H9 (cell line): ENCODE results near the gene MEP1B. TPM values are rescaled to one million over a fixed set of nuclear protein-coding genes. Genes with fewer than 3 reads are reported as not detected.

ENCODE experiments used
- DNase-seq: peaks from one replicate; pipeline ENCODE4 v3.0.0-alpha.2; 2017
- H2AFZ ChIP-seq: one replicate; pipeline ENCODE4 v1.6.1; 2013; ENCODE audit warnings: mild to moderate bottlenecking, low read length, control low read depth, moderate library complexity
- H2AK5ac ChIP-seq: 2 replicates; pipeline ENCODE4 v1.6.1; 2013; ENCODE audit warnings: low read length, control low read depth, mixed read lengths; ENCODE audit not compliant: insufficient read length
- H2BK120ac ChIP-seq: one replicate; pipeline ENCODE4 v1.6.1; 2013; ENCODE audit warnings: low read depth, mild to moderate bottlenecking, low read length, control low read depth, inconsistent platforms; ENCODE audit not compliant: poor library complexity, severe bottlenecking
- H2BK12ac ChIP-seq: 2 replicates; pipeline ENCODE4 v1.6.1; 2013; ENCODE audit warnings: low read length, control low read depth, mixed read lengths, low read depth; ENCODE audit not compliant: insufficient read length
- H2BK15ac ChIP-seq: 2 replicates; pipeline ENCODE4 v1.6.1; 2013; ENCODE audit warnings: low read depth, low read length, control low read depth
- H2BK20ac ChIP-seq: one replicate; pipeline ENCODE4 v1.6.1; 2013; ENCODE audit warnings: low read depth, mild to moderate bottlenecking, low read length, control low read depth, inconsistent platforms; ENCODE audit not compliant: poor library complexity, severe bottlenecking
- H2BK5ac ChIP-seq: 2 replicates; pipeline ENCODE4 v1.6.1; 2013; ENCODE audit warnings: low read length, control low read depth, mixed read lengths; ENCODE audit not compliant: insufficient read length
- H3K14ac ChIP-seq: 2 replicates; pipeline ENCODE4 v1.6.1; 2013; ENCODE audit warnings: low read length, control low read depth; ENCODE audit not compliant: insufficient read depth
- H3K18ac ChIP-seq: 2 replicates; pipeline ENCODE4 v1.6.1; 2013; ENCODE audit warnings: low read depth, mild to moderate bottlenecking, mixed read lengths, low read length, control low read depth; ENCODE audit not compliant: insufficient read length
- H3K23ac ChIP-seq: 2 replicates; pipeline ENCODE4 v1.6.1; 2013; ENCODE audit warnings: low read length, control low read depth, mixed read lengths, low read depth; ENCODE audit not compliant: insufficient read length
- H3K23me2 ChIP-seq: 2 replicates; pipeline ENCODE4 v1.6.1; 2013; ENCODE audit warnings: low read depth, mild to moderate bottlenecking, mixed read lengths, low read length, control low read depth; ENCODE audit not compliant: insufficient read length, poor library complexity, severe bottlenecking
- H3K27ac ChIP-seq: 2 replicates; pipeline ENCODE4 v1.5.1; 2013; ENCODE audit warnings: low read length, control low read depth, mixed read lengths, low read depth; ENCODE audit not compliant: insufficient read length
- H3K27me3 ChIP-seq: 2 replicates; pipeline ENCODE4 v1.6.1; 2013; ENCODE audit warnings: low read length, control low read depth, inconsistent platforms; ENCODE audit not compliant: insufficient read depth
- H3K4ac ChIP-seq: 2 replicates; pipeline ENCODE4 v1.6.1; 2013; ENCODE audit warnings: low read depth, mild to moderate bottlenecking, control low read depth, inconsistent platforms, low read length, moderate library complexity
- H3K4me1 ChIP-seq: 2 replicates; pipeline ENCODE4 v1.6.1; 2013; ENCODE audit warnings: low read length, control low read depth, inconsistent platforms; ENCODE audit not compliant: insufficient read depth
- H3K4me2 ChIP-seq: 2 replicates; pipeline ENCODE4 v1.6.1; 2013; ENCODE audit warnings: low read length, control low read depth, mixed read lengths; ENCODE audit not compliant: insufficient read length, insufficient read depth
- H3K56ac ChIP-seq: 2 replicates; pipeline ENCODE4 v1.6.1; 2013; ENCODE audit warnings: low read depth, mild to moderate bottlenecking, mixed read lengths, low read length, control low read depth; ENCODE audit not compliant: insufficient read length
- H3K79me1 ChIP-seq: 2 replicates; pipeline ENCODE4 v1.6.1; 2013; ENCODE audit warnings: low read depth, mild to moderate bottlenecking, moderate library complexity, low read length, control low read depth, inconsistent platforms; ENCODE audit not compliant: insufficient read depth, poor library complexity, severe bottlenecking
- H3K79me2 ChIP-seq: 2 replicates; pipeline ENCODE4 v1.6.1; 2013; ENCODE audit warnings: low read length, control low read depth, inconsistent platforms; ENCODE audit not compliant: insufficient read depth
- H3K9ac ChIP-seq: 2 replicates; pipeline ENCODE4 v1.6.1; 2013; ENCODE audit warnings: low read length, control low read depth, mixed read lengths; ENCODE audit not compliant: insufficient read length; ENCODE audit errors: extremely low read depth
- H3K9me3 ChIP-seq: one replicate; pipeline ENCODE4 v1.6.1; 2013; ENCODE audit warnings: low read depth, low read length, inconsistent platforms; ENCODE audit not compliant: control insufficient read depth
- H3T11ph ChIP-seq: one replicate; pipeline ENCODE4 v1.6.1; 2013; ENCODE audit warnings: mild to moderate bottlenecking, low read length, control low read depth, inconsistent platforms
- H4K20me1 ChIP-seq: one replicate; pipeline ENCODE4 v1.6.1; 2013; ENCODE audit not compliant: control insufficient read depth, insufficient read length, insufficient read depth
- H4K5ac ChIP-seq: 2 replicates; pipeline ENCODE4 v1.6.1; 2013; ENCODE audit warnings: low read depth, mild to moderate bottlenecking, mixed read lengths, low read length, control low read depth; ENCODE audit not compliant: insufficient read length
- H4K8ac ChIP-seq: replicated peaks from 2 replicates; pipeline ENCODE4 v1.6.1; 2013; ENCODE audit warnings: low read length, control low read depth, mixed read lengths, low read depth; ENCODE audit not compliant: insufficient read length
- H4K91ac ChIP-seq: 2 replicates; pipeline ENCODE4 v1.6.1; 2013; ENCODE audit warnings: low read depth, mild to moderate bottlenecking, moderate library complexity, mixed read lengths, low read length, control low read depth; ENCODE audit not compliant: insufficient read length
- H3K27ac Mint-ChIP-seq, 3 experiments: 2 replicates in 2 of 3; 3 replicates in 1 of 3; pipeline ENCODE4 v1.8.0; 2020 to 2021; ENCODE audit warnings: mixed read lengths in 3 of 3, mild to moderate bottlenecking in 1 of 3, moderate library complexity in 1 of 3
- H3K27me3 Mint-ChIP-seq: 2 replicates; pipeline ENCODE4 v1.8.0; 2021; ENCODE audit warnings: low read depth, mild to moderate bottlenecking, moderate library complexity, mixed read lengths
- H3K36me3 Mint-ChIP-seq, 3 experiments: 2 replicates in 2 of 3; 3 replicates in 1 of 3; pipeline ENCODE4 v1.8.0; 2020 to 2021; ENCODE audit warnings: low read depth in 3 of 3, mixed read lengths in 3 of 3; ENCODE audit not compliant: insufficient read depth in 1 of 3
- H3K4me1 Mint-ChIP-seq, 2 experiments: 2 replicates each; pipeline ENCODE4 v1.8.0; 2020; ENCODE audit warnings: mixed read lengths in 2 of 2
- H3K4me3 Mint-ChIP-seq, 2 experiments: 2 replicates in 1 of 2; 3 replicates in 1 of 2; pipeline ENCODE4 v1.8.0; 2020 to 2021; ENCODE audit warnings: mild to moderate bottlenecking in 2 of 2, mixed read lengths in 2 of 2, moderate library complexity in 1 of 2
- H3K9me3 Mint-ChIP-seq, 2 experiments: 2 replicates in 1 of 2; 3 replicates in 1 of 2; pipeline ENCODE4 v1.8.0; 2020; ENCODE audit warnings: mild to moderate bottlenecking in 2 of 2, mixed read lengths in 2 of 2, moderate library complexity in 1 of 2
- WGBS: extraction: QIAGEN DNeasy Blood & Tissue Kit; methylation state at CpG from one replicate; pipeline ENCODE4 v1.1.7; 2013; ENCODE audit warnings: missing lambda C conversion rate, low lambda C conversion rate, mixed read lengths; ENCODE audit not compliant: insufficient read length; ENCODE audit errors: extremely low coverage; 5-methylcytosine and 5-hydroxymethylcytosine counted together
- long read RNA-seq: library from polyadenylated mRNA; unstranded; transcript quantifications from one replicate; pipeline ENCODE4 v2.0.0, GENCODE V29; 2020
- total RNA-seq: library from RNA; stranded (reverse); gene quantifications from 2 replicates; pipeline ENCODE4 v1.2.1, GENCODE V29; 2021
- TF ChIP-seq, protein P1 (sequence below): fragments of 200-600 bp; sonication (generic); conservative IDR thresholded peaks from 3 replicates; pipeline ENCODE4 v1.8.0; 2021; ENCODE audit warnings: antibody characterized with exemption, mild to moderate bottlenecking

The MEP1B gene
- not detected in 2 replicates for total RNA-seq
- long read RNA-seq: 0 reads

DNA sequence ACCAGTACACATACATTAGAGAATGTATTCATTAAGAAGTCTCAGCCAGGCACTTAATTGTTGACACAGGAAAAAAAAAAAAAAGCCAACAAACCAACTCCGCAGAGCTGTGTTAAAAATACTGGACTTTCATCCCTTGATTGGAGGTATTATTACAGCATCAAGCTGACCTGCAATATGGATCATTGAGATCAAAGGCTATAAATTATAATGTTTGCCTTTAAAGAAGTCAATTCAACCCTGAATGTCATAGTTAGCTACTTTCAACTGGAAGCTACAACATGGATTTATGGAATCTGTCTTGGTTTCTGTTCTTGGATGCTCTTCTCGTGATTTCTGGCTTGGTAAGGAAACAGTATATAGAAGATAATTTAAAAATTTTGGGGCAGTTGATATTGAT, at the start of gene MEP1B:
Gene MEP1B, plus strand, starts transcription at position 250 of the 400 bp plus-strand sequence. Its CDS starts 32 bp downstream, at position 282.
- Histone ChIP-seq H3K23me2 (no peaks in the 10 kb centered on the region), H4K5ac (no peak within 1 kb of the TSS), H3K14ac (no peak within 1 kb of the TSS), H3K56ac (no peak within 1 kb of the TSS), H2BK15ac (no peak within 1 kb of the TSS), H3K9me3 (no peaks in the 10 kb centered on the region), H2BK20ac (no peak within 1 kb of the TSS), H2BK120ac (no peak within 1 kb of the TSS), H4K8ac (no peak within 1 kb of the TSS), H3K79me1 (no peaks in the 10 kb centered on the region), H3K4me1 (no peaks in the 10 kb centered on the region), H3K27ac (no peak within 1 kb of the TSS), H2BK12ac (no peak within 1 kb of the TSS), H3K79me2 (no peaks in the 10 kb centered on the region), H3T11ph (no peak within 1 kb of the TSS), H4K91ac (no peak within 1 kb of the TSS), H4K20me1 (no peaks in the 10 kb centered on the region), H2BK5ac (no peak within 1 kb of the TSS), H3K18ac (no peak within 1 kb of the TSS), H3K27me3 (no peaks in the 10 kb centered on the region), H3K4ac (no peak within 1 kb of the TSS), H3K23ac (no peak within 1 kb of the TSS), H3K9ac (no peak within 1 kb of the TSS), H3K4me2 (no peak within 1 kb of the TSS), H2AK5ac (no peak within 1 kb of the TSS), H2AFZ (no peak within 1 kb of the TSS)
- H3K4me1 Mint-ChIP-seq: no peaks in the 10 kb centered on the region
- no peaks in the 10 kb centered on the region for H3K36me3 Mint-ChIP-seq
- no peak within 1 kb of the TSS for H3K4me3 Mint-ChIP-seq
- no peaks in the 10 kb centered on the region; a peak in 1 of 5 replicates for H3K9me3 Mint-ChIP-seq
- no peak within 1 kb of the TSS for H3K27ac Mint-ChIP-seq
- whole genome bisulfite sequencing: no CpG with 5 or more reads among the region's 2 CpGs
- TF ChIP-seq, protein P1, sequence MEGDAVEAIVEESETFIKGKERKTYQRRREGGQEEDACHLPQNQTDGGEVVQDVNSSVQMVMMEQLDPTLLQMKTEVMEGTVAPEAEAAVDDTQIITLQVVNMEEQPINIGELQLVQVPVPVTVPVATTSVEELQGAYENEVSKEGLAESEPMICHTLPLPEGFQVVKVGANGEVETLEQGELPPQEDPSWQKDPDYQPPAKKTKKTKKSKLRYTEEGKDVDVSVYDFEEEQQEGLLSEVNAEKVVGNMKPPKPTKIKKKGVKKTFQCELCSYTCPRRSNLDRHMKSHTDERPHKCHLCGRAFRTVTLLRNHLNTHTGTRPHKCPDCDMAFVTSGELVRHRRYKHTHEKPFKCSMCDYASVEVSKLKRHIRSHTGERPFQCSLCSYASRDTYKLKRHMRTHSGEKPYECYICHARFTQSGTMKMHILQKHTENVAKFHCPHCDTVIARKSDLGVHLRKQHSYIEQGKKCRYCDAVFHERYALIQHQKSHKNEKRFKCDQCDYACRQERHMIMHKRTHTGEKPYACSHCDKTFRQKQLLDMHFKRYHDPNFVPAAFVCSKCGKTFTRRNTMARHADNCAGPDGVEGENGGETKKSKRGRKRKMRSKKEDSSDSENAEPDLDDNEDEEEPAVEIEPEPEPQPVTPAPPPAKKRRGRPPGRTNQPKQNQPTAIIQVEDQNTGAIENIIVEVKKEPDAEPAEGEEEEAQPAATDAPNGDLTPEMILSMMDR: no peak
- peaks cover 3% of the 10 kb centered on the region for H3K27me3 Mint-ChIP-seq
- no peak for DNase-seq
